Erythroblast (primary cell): ENCODE measurements around the gene CRYGD.
"Not testable (repeated sequence)": the region's sequence is repeated elsewhere in the genome, so short reads cannot be mapped to it uniquely, and the experiment has no call there.

Source experiments
- GATA1 ChIP-seq: IDR thresholded peaks from 2 replicates; pipeline ENCODE4 v1.6.1; 2011; ENCODE audit warnings: low read depth, mild to moderate bottlenecking, control low read depth, low read length, moderate library complexity
- POLR2A ChIP-seq: IDR thresholded peaks from 2 replicates; pipeline ENCODE4 v1.6.1; 2011; ENCODE audit warnings: mild to moderate bottlenecking, low read length

- TF ChIP-seq POLR2A, GATA1: not testable (repeated sequence)
Measured at GRCh38 chr2:208124013-208124715, at the start of gene CRYGD.
